HepG2 (cell line): ENCODE data around the gene TPSB2. TPM values are rescaled to one million over a fixed set of nuclear protein-coding genes. Genes with fewer than 3 reads are reported as not detected.

ENCODE experiments used
- ATAC-seq: fragments of 200-7000 bp; cut with Tn5 transposase; 3 replicates; pipeline ENCODE4 v1.9.1; 2020; ENCODE audit warnings: mild to moderate bottlenecking, moderate library complexity
- BruUV-seq: library from RNA; stranded (reverse); fragments of 400-500 nt; replicated peaks from 2 replicates; lab custom pipeline; 2021; lab: Mats Ljungman, UMichigan
- CTCF ChIA-PET: fragments of 300-600 bp; formaldehyde crosslinking; extraction: SDS; loops from one replicate; lab custom pipeline; 2021; ENCODE audit warnings: low total read pairs, inconsistent platforms, low intra/inter-chr PET ratio; lab: Yijun Ruan, JAX
- POLR2A ChIA-PET: fragments of 350-600 bp; sonication (Branson Sonifier 250); formaldehyde crosslinking; loops from one replicate; lab custom pipeline; 2020; ENCODE audit warnings: antibody characterized with exemption, inconsistent platforms; lab: Yijun Ruan, JAX
- DNase-seq: peaks from one replicate; pipeline ENCODE4 v3.0.0-alpha.2; 2015; ENCODE audit warnings: low spot score
- FAIRE-seq: peaks from 3 replicates; lab custom pipeline; 2011; peaks lifted over from hg19 to GRCh38; lab: Jason Lieb, UNC
- H2AFZ ChIP-seq: one replicate; pipeline ENCODE4 v1.6.1; 2011; ENCODE audit warnings: low read length, inconsistent platforms
- H3K27ac ChIP-seq: fragments of 300-600 bp; 3 replicates; pipeline ENCODE4 v1.8.0; 2011; ENCODE audit warnings: mixed run types, mild to moderate bottlenecking, mixed read lengths, low read length, inconsistent platforms; ENCODE audit not compliant: insufficient read depth; ENCODE audit errors: extremely low read length
- H3K27me3 ChIP-seq, 2 experiments: fragments of 200-600 bp in 1 of 2; 2 replicates in 1 of 2; 3 replicates in 1 of 2; pipeline versions ENCODE4 v1.6.0 to v1.8.0; 2011; ENCODE audit warnings: low read length in 2 of 2, mild to moderate bottlenecking in 2 of 2, moderate library complexity in 2 of 2, inconsistent platforms in 1 of 2; ENCODE audit not compliant: insufficient read depth in 2 of 2, control insufficient read depth in 1 of 2
- H3K36me3 ChIP-seq, 2 experiments: fragments of 200-600 bp in 1 of 2; replicated peaks in 1 of 2; 2 replicates in 1 of 2; 3 replicates in 1 of 2; pipeline versions ENCODE4 v1.5.1 to v1.8.0; 2011; ENCODE audit warnings: low read length in 2 of 2, inconsistent platforms in 1 of 2; ENCODE audit not compliant: insufficient read depth in 2 of 2, control insufficient read depth in 1 of 2
- H3K4me1 ChIP-seq: 2 replicates; pipeline ENCODE4 v1.5.1; 2012; ENCODE audit warnings: low read length, inconsistent platforms; ENCODE audit not compliant: insufficient read depth
- H3K4me2 ChIP-seq: 2 replicates; pipeline ENCODE4 v1.6.0; 2011; ENCODE audit warnings: low read depth, low read length, inconsistent platforms
- H3K4me3 ChIP-seq, 3 experiments: fragments of 200-600 bp in 1 of 3; sonication (generic), shearing (Covaris generic) in 1 of 3; replicated peaks in 1 of 3; 2 replicates each; pipeline ENCODE4 v1.5.1; 2011 to 2016; ENCODE audit warnings: low read length in 3 of 3, inconsistent platforms in 2 of 3, low read depth in 2 of 3, mild to moderate bottlenecking in 2 of 3, control low read depth in 1 of 3, mixed read lengths in 1 of 3; ENCODE audit not compliant: insufficient read depth in 1 of 3
- H3K79me2 ChIP-seq: one replicate; pipeline ENCODE4 v1.6.1; 2011; ENCODE audit warnings: low read length, inconsistent platforms; ENCODE audit not compliant: insufficient read depth
- H3K9ac ChIP-seq: 2 replicates; pipeline ENCODE4 v1.6.0; 2011; ENCODE audit warnings: mild to moderate bottlenecking, low read depth, low read length, inconsistent platforms; ENCODE audit not compliant: insufficient read depth
- H3K9me3 ChIP-seq: 2 replicates; pipeline ENCODE4 v1.5.1; 2012; ENCODE audit warnings: mild to moderate bottlenecking, low read length
- H4K20me1 ChIP-seq: 2 replicates; pipeline ENCODE4 v1.6.0; 2011; ENCODE audit warnings: inconsistent platforms, mild to moderate bottlenecking, low read length, moderate library complexity; ENCODE audit not compliant: insufficient read depth
- HNRNPK ChIP-seq: fragments of 200-400 bp; formaldehyde crosslinking; IDR thresholded peaks from 2 replicates; pipeline ENCODE4 v1.6.1; 2018; ENCODE audit warnings: low read length, low read depth, moderate library complexity, mild to moderate bottlenecking; ENCODE audit not compliant: poor library complexity, severe bottlenecking
- MAZ ChIP-seq, 2 experiments: sonication (generic) in 1 of 2; formaldehyde crosslinking in 1 of 2; IDR thresholded peaks; 2 replicates each; pipeline versions ENCODE4 v1.5.0 to v1.6.1; 2012 to 2020; ENCODE audit warnings: low read depth in 2 of 2, mild to moderate bottlenecking in 2 of 2, borderline replicate concordance in 1 of 2, improper control_type of control experiment in 1 of 2, low read length in 1 of 2, missing genetic modification reagents in 1 of 2, moderate library complexity in 1 of 2
- MEIS1 ChIP-seq: sonication (generic); formaldehyde crosslinking; IDR thresholded peaks from 2 replicates; pipeline ENCODE4 v1.9.0; 2021; ENCODE audit warnings: mild to moderate bottlenecking, missing genetic modification reagents, moderate library complexity, borderline replicate concordance
- NCOA2 ChIP-seq: sonication (generic); formaldehyde crosslinking; IDR thresholded peaks from 2 replicates; pipeline ENCODE4 v1.8.0; 2022; ENCODE audit warnings: inconsistent platforms
- RFX5 ChIP-seq: IDR thresholded peaks from 2 replicates; pipeline ENCODE4 v1.6.1; 2011; ENCODE audit warnings: low read depth, low read length, improper control_type of control experiment
- TEAD2 ChIP-seq: sonication (generic); formaldehyde crosslinking; IDR thresholded peaks from 2 replicates; pipeline ENCODE4 v1.9.0; 2021; ENCODE audit warnings: missing genetic modification reagents
- TFAP4 ChIP-seq: sonication (generic); IDR thresholded peaks from 2 replicates; pipeline ENCODE4 v1.6.1; 2016; ENCODE audit warnings: low read depth, borderline replicate concordance
- THRA ChIP-seq: sonication (generic); formaldehyde crosslinking; IDR thresholded peaks from 2 replicates; pipeline ENCODE4 v1.4.0; 2020; ENCODE audit warnings: missing genetic modification reagents, borderline replicate concordance
- YEATS4 ChIP-seq: sonication (generic); formaldehyde crosslinking; IDR thresholded peaks from 2 replicates; pipeline ENCODE4 v1.4.0; 2020; ENCODE audit warnings: missing genetic modification reagents, borderline replicate concordance
- ZBTB49 ChIP-seq: sonication (generic); formaldehyde crosslinking; IDR thresholded peaks from 2 replicates; pipeline ENCODE4 v1.4.0; 2020; ENCODE audit warnings: missing genetic modification reagents, borderline replicate concordance
- ZNF20 ChIP-seq: sonication (generic); formaldehyde crosslinking; IDR thresholded peaks from 2 replicates; pipeline ENCODE4 v1.4.0; 2020; ENCODE audit warnings: mild to moderate bottlenecking, moderate library complexity, missing genetic modification reagents
- ZNF350 ChIP-seq: sonication (generic); formaldehyde crosslinking; IDR thresholded peaks from 2 replicates; pipeline ENCODE4 v1.4.0; 2020; ENCODE audit warnings: mild to moderate bottlenecking, low read depth, missing genetic modification reagents, borderline replicate concordance
- ZNF547 ChIP-seq: sonication (generic); formaldehyde crosslinking; IDR thresholded peaks from 2 replicates; pipeline ENCODE4 v1.5.1; 2020; ENCODE audit warnings: mild to moderate bottlenecking, missing genetic modification reagents
- ZNF878 ChIP-seq: sonication (generic); formaldehyde crosslinking; IDR thresholded peaks from 2 replicates; pipeline ENCODE4 v1.8.1; 2023; ENCODE audit warnings: mild to moderate bottlenecking, missing genetic modification reagents, moderate library complexity
- WGBS: methylation state at CpG from one replicate; pipeline ENCODE4 v1.1.6; 2017; ENCODE audit warnings: low lambda C conversion rate; 5-methylcytosine and 5-hydroxymethylcytosine counted together
- in situ Hi-C: cut with HindIII; loops from 2 replicates; pipeline ENCODE4 v1.10.0; 2017; ENCODE audit warnings: low pct_unique_long_range_greater_than_20kb; ENCODE audit not compliant: extremely low pct_ligation_motif_present
- intact Hi-C: fragments of 100-400 bp; cut with micrococcal nuclease; formaldehyde crosslinking; loops from one replicate; pipeline ENCODE4 v1.10.0; 2022; ENCODE audit not compliant: unreplicated experiment
- polyA plus RNA-seq, 8 experiments: library from polyadenylated mRNA; depleted of rRNA in 3 of 8; stranded (reverse) in 7 of 8; unstranded in 1 of 8; fragments of >200 nt; fragmentation: Illumina TruSeq in 4 of 8; extraction: Trizol in 4 of 8; gene quantifications; 2 replicates each; pipeline versions ENCODE4 v1.2.1 to v1.2.3, GENCODE V29; 2011 to 2016; ENCODE audit warnings: low read depth in 4 of 8, missing spikeins in 1 of 8, mixed read lengths in 1 of 8; ENCODE audit not compliant: insufficient read depth in 1 of 8
- total RNA-seq, 5 experiments: library from RNA; depleted of rRNA; stranded (reverse); fragments of >200 nt; fragmentation: Illumina TruSeq; extraction: Trizol; gene quantifications; 2 replicates each; pipeline ENCODE4 v1.2.3, GENCODE V29; 2016; ENCODE audit warnings: low read depth in 1 of 5

TPSB2 gene
- total and polyA plus RNA-seq, 2 of the 13 experiments (the other 11 are each of a cell fraction or from before 2014, with no cell fraction given) = not detected

GRCh38 chr16:1223355-1224214, 6.4 kb downstream of the TPSB2 start:
- no TSS peak for BruUV-seq
- no peaks in the 10 kb centered on the region for H3K79me2 ChIP-seq
- H3K9ac ChIP-seq = no peak overlapping the region
- no peak overlapping the region for H3K4me3 ChIP-seq
- CTCF ChIA-PET = no interaction called here
- no peak for DNase-seq
- no peaks in the 10 kb centered on the region for H4K20me1 ChIP-seq
- POLR2A ChIA-PET = no interaction called here
- H3K36me3 ChIP-seq = no peaks in the 10 kb centered on the region; a peak in 1 of 5 replicates
- H3K27me3 ChIP-seq = peaks cover 10 to 44% of the 10 kb centered on the region in 2 experiments; a peak in 4 of 5 replicates
- WGBS = 36% methylated on average over 22 of the region's 38 CpGs
- no peak overlapping the region for H3K4me2 ChIP-seq
- intact Hi-C loops = no loop called here
- no peaks in the 10 kb centered on the region for H3K9me3 ChIP-seq
- peaks cover 10% of the 10 kb centered on the region for H3K4me1 ChIP-seq
- no peak for TF ChIP-seq ZNF547
- no peak for TF ChIP-seq YEATS4 (CRISPR knock-in tag)
- TF ChIP-seq HNRNPK = no peak
- TF ChIP-seq TFAP4 = no peak
- no peak for TF ChIP-seq THRA (CRISPR knock-in tag)
- no peak for TF ChIP-seq RFX5
- no peak for TF ChIP-seq ZNF350 (CRISPR knock-in tag)
- no peak for TF ChIP-seq ZNF20 (CRISPR knock-in tag)
- TF ChIP-seq MEIS1 (CRISPR knock-in tag) = no peak
- no peak for TF ChIP-seq MAZ (IDR thresholded peaks at IDR 0.05; ENCODE audit: borderline replicate concordance, low read depth, low read length)
- TF ChIP-seq MAZ (CRISPR knock-in tag; IDR thresholded peaks at IDR 0.05; ENCODE audit: low read depth) = no peak
- TF ChIP-seq ZBTB49 = no peak
- no peak for TF ChIP-seq ZNF878 (CRISPR knock-in tag)
- no peak for TF ChIP-seq NCOA2
- no peak for TF ChIP-seq TEAD2 (CRISPR knock-in tag)
- TF ChIP-seq, all 625 proteins: peak for 0
- Histone ChIP-seq H3K27ac (no peak overlapping the region), H2AFZ (no peak overlapping the region)
- FAIRE-seq (no peak), ATAC-seq (no peak)
- in situ Hi-C loops = loop anchor here (25.0 kb wide), 1 partner anchor 411 kb away; the partner anchor contains the start of gene GNG13
